GM12878 (cell line): ENCODE data around the gene KLF3. TPM values are rescaled to one million over a fixed set of nuclear protein-coding genes. Genes with fewer than 3 reads are reported as not detected.

ENCODE experiments used
- ATAC-seq: fragments of 200-7000 bp; cut with Tn5 transposase; 3 replicates; pipeline ENCODE4 v1.9.1; 2020; ENCODE audit warnings: mild to moderate bottlenecking, moderate library complexity
- BruUV-seq: library from RNA; stranded (reverse); fragments of 400-500 nt; replicated peaks from 2 replicates; lab custom pipeline; 2021; lab: Mats Ljungman, UMichigan
- CTCF ChIA-PET: fragments of 300-600 bp; sonication (Branson Sonifier 250); formaldehyde crosslinking; extraction: SDS; loops from one replicate; lab custom pipeline; 2021; ENCODE audit warnings: inconsistent platforms; lab: Yijun Ruan, JAX
- POLR2A ChIA-PET: fragments of 350-600 bp; formaldehyde crosslinking; extraction: SDS; loops from one replicate; lab custom pipeline; 2021; ENCODE audit warnings: inconsistent platforms; lab: Charles Lee
- RAD21 ChIA-PET: fragments of 300-600 bp; sonication (Branson Sonifier 250); formaldehyde crosslinking; loops from one replicate; lab custom pipeline; 2023; ENCODE audit warnings: antibody characterized with exemption; ENCODE audit not compliant: unreplicated experiment; lab: Charles Lee
- SMC1A ChIA-PET: fragments of 300-600 bp; sonication (Branson Sonifier 250); formaldehyde crosslinking; loops from one replicate; lab custom pipeline; 2023; ENCODE audit not compliant: unreplicated experiment, uncharacterized antibody; lab: Charles Lee
- DNase-seq: peaks from one replicate; pipeline ENCODE4 v3.0.0-alpha.2; 2011; ENCODE audit warnings: low read depth, low spot score
- FAIRE-seq: peaks from 3 replicates; lab custom pipeline; 2011; peaks lifted over from hg19 to GRCh38; lab: Jason Lieb, UNC
- H2AFZ ChIP-seq: 2 replicates; pipeline ENCODE4 v1.6.0; 2011; ENCODE audit warnings: low read depth, low read length, control low read depth; ENCODE audit not compliant: control insufficient read depth
- H3K27ac ChIP-seq: 2 replicates; pipeline ENCODE4 v1.5.1; 2011; ENCODE audit warnings: control low read depth; ENCODE audit not compliant: control insufficient read depth, insufficient read depth
- H3K27me3 ChIP-seq, 2 experiments: replicated peaks in 1 of 2; 2 replicates each; pipeline versions ENCODE4 v1.6.0 to v1.6.1; 2011; ENCODE audit warnings: low read length in 1 of 2; ENCODE audit not compliant: control insufficient read depth in 2 of 2, insufficient read depth in 2 of 2
- H3K36me3 ChIP-seq, 2 experiments: 2 replicates each; pipeline ENCODE4 v1.5.1; 2011; ENCODE audit warnings: low read length in 1 of 2; ENCODE audit not compliant: control insufficient read depth in 2 of 2, insufficient read depth in 2 of 2
- H3K4me1 ChIP-seq: 2 replicates; pipeline ENCODE4 v1.6.1; 2011; ENCODE audit warnings: mild to moderate bottlenecking, low read length, moderate library complexity, mixed read lengths; ENCODE audit not compliant: control insufficient read depth, insufficient read depth
- H3K4me2 ChIP-seq: 2 replicates; pipeline ENCODE4 v1.6.0; 2011; ENCODE audit warnings: control low read depth; ENCODE audit not compliant: control insufficient read depth, insufficient read depth
- H3K4me3 ChIP-seq: fragments of 200-600 bp; sonication (generic); 2 replicates; pipeline ENCODE4 v1.5.1; 2016
- H3K79me2 ChIP-seq: 2 replicates; pipeline ENCODE4 v1.6.0; 2011; ENCODE audit warnings: low read length; ENCODE audit not compliant: control insufficient read depth, insufficient read depth
- H3K9ac ChIP-seq: 2 replicates; pipeline ENCODE4 v1.8.0; 2011; ENCODE audit warnings: low read length, control low read depth, mixed read lengths; ENCODE audit not compliant: control insufficient read depth, insufficient read depth
- H3K9me3 ChIP-seq: replicated peaks from 3 replicates; pipeline ENCODE4 v1.5.1; 2011; ENCODE audit warnings: mild to moderate bottlenecking, low read length; ENCODE audit not compliant: control insufficient read depth, insufficient read depth
- H4K20me1 ChIP-seq: 2 replicates; pipeline ENCODE4 v1.6.0; 2011; ENCODE audit not compliant: control insufficient read depth, insufficient read depth
- CHD4 ChIP-seq: fragments of 200-600 bp; sonication (generic); IDR thresholded peaks from 2 replicates; pipeline ENCODE4 v1.6.1; 2016; ENCODE audit warnings: mild to moderate bottlenecking
- FOS ChIP-seq: IDR thresholded peaks from 3 replicates; pipeline ENCODE4 v1.6.1; 2011; ENCODE audit warnings: borderline replicate concordance; ENCODE audit not compliant: insufficient read length; ENCODE audit errors: extremely low read depth
- MYC ChIP-seq: IDR thresholded peaks from 2 replicates; pipeline ENCODE4 v1.6.1; 2011; ENCODE audit warnings: mild to moderate bottlenecking, low read length, moderate library complexity, inconsistent platforms; ENCODE audit not compliant: insufficient read depth, insufficient replicate concordance, insufficient read length, severe bottlenecking
- NBN ChIP-seq: fragments of 450-650 bp; IDR thresholded peaks from 2 replicates; pipeline ENCODE4 v1.6.1; 2016
- PAX8 ChIP-seq: fragments of 450-650 bp; IDR thresholded peaks from 2 replicates; pipeline ENCODE4 v1.6.1; 2017; ENCODE audit warnings: mild to moderate bottlenecking, moderate library complexity
- RB1 ChIP-seq: fragments of 450-650 bp; formaldehyde crosslinking; IDR thresholded peaks from 2 replicates; pipeline ENCODE4 v1.6.1; 2017; ENCODE audit warnings: mild to moderate bottlenecking, borderline replicate concordance
- SUZ12 ChIP-seq: fragments of 200-600 bp; sonication (generic); IDR thresholded peaks from one replicate; pipeline ENCODE4 v1.6.1; 2018; ENCODE audit warnings: antibody characterized with exemption, mild to moderate bottlenecking; ENCODE audit not compliant: unreplicated experiment
- TBL1XR1 ChIP-seq: IDR thresholded peaks from 2 replicates; pipeline ENCODE4 v1.6.1; 2012; ENCODE audit warnings: low read depth, low read length, improper control_type of control experiment
- TCF7 ChIP-seq: IDR thresholded peaks from 2 replicates; pipeline ENCODE4 v1.6.1; 2014; ENCODE audit warnings: antibody characterized with exemption, borderline replicate concordance
- ZBED1 ChIP-seq: IDR thresholded peaks from 2 replicates; pipeline ENCODE4 v1.6.1; 2016; ENCODE audit warnings: borderline replicate concordance
- WGBS: methylation state at CpG from one replicate; pipeline ENCODE4 v1.1.6; 2016; ENCODE audit warnings: low lambda C conversion rate; ENCODE audit not compliant: insufficient replicate concordance, insufficient coverage; ENCODE audit errors: missing lambda C conversion rate; 5-methylcytosine and 5-hydroxymethylcytosine counted together
- in situ Hi-C: fragments of 300-500 bp; cut with MboI; formaldehyde crosslinking; loops from 9 replicates; pipeline ENCODE4 v1.14.3; 2018; ENCODE audit warnings: mixed read lengths
- intact Hi-C: fragments of 100-400 bp; cut with micrococcal nuclease; formaldehyde crosslinking; loops from one replicate; pipeline ENCODE4 v1.14.2; 2022; ENCODE audit not compliant: unreplicated experiment
- polyA plus RNA-seq, 11 experiments: library from polyadenylated mRNA; depleted of rRNA in 4 of 11; unstranded in 6 of 11; stranded (reverse) in 5 of 11; fragments of >200 nt; fragmentation: Nextera tagmentation in 4 of 11; fragmentation: Illumina TruSeq in 1 of 11; extraction: Ambion mirVana in 4 of 11; extraction: Trizol in 1 of 11; gene quantifications; 1 replicate in 1 of 11; 2 replicates in 10 of 11; pipeline versions ENCODE4 v1.2.1 to v1.2.3, GENCODE V29; 2011 to 2016; ENCODE audit warnings: inconsistent platforms in 2 of 11, missing spikeins in 2 of 11, low read depth in 1 of 11
- total RNA-seq, 4 experiments: library from RNA; depleted of rRNA in 3 of 4; stranded (reverse); fragments of >200 nt in 3 of 4; fragmentation: Illumina TruSeq in 1 of 4; extraction: Trizol in 1 of 4; gene quantifications; 2 replicates each; pipeline versions ENCODE4 v1.2.1 to v1.2.3, GENCODE V29; 2013 to 2021

KLF3 gene
- total and polyA plus RNA-seq, 10 of the 15 experiments (the other 5 are each of a cell fraction or from before 2014, with no cell fraction given) = 1.4 to 5.8 (median 2.1) TPM

DNA sequence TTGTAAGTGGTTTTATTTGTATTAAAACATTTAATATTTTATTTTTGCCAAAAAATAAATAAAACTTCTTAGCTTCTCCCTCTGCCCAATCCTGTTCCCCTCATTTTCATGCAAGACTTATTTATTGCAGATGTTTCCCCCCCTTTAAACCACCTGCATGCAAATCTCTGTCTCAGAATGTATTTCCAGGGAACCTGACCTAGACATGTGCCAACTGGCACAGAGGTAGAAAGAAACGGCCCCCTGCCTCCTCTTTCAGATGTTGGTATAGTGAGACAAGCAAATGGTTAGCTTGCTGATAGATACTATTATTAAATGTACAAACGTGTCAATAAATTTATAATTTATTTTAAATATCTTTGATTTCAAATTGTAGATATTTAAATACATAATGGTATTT is 47.1 kb downstream of the KLF3 start:
- H3K27ac ChIP-seq = no peak overlapping the region
- peaks cover 4% of the 10 kb centered on the region; the same call in 1 of the 2 replicates for H3K4me1 ChIP-seq
- no peaks in the 10 kb centered on the region for H3K79me2 ChIP-seq
- TF ChIP-seq ZBED1 (no peak), RB1 (no peak), NBN (no peak), SUZ12 (no peak), PAX8 (no peak), FOS (no peak)
- TF ChIP-seq, all 136 proteins: peak for 0
- POLR2A ChIA-PET = no interaction called here
- Histone ChIP-seq H3K9ac (no peak overlapping the region), H3K27me3 (no peaks in the 10 kb centered on the region), H3K4me3 (no peak overlapping the region), H4K20me1 (no peaks in the 10 kb centered on the region), H3K9me3 (peaks cover 3% of the 10 kb centered on the region), H2AFZ (no peak overlapping the region), H3K4me2 (no peak overlapping the region), H3K36me3 (no peaks in the 10 kb centered on the region)
- CTCF ChIA-PET = interaction anchor here (0.8 to 0.9 kb wide), 2 partner anchors 20 to 531 kb away, joined by 3 to 5 read pairs; no protein-coding TSS in a partner anchor
- intact Hi-C loops = no loop called here
- 0% methylated on average over 2 of the region's 2 CpGs for WGBS
- no peak for DNase-seq
- FAIRE-seq = no peak
- SMC1A ChIA-PET = interaction anchor here (1.1 to 2.1 kb wide), 6 partner anchors 14 to 71 kb away, joined by 3 to 5 read pairs (median 4); partner anchors contain the start of gene TLR10
- ATAC-seq = no peak
- in situ Hi-C loops = no loop called here
- RAD21 ChIA-PET = no interaction called here
- BruUV-seq = no TSS peak

- WGBS = 8% methylated on average over 4 of the region's 4 CpGs
- H3K9ac ChIP-seq = no peak overlapping the region
- TF ChIP-seq MYC (no peak), TCF7 (no peak), PAX8 (no peak), TBL1XR1 (no peak), CHD4 (no peak)
- H3K4me1 ChIP-seq = peaks cover under 1% of the 10 kb centered on the region; the same call in 1 of the 2 replicates
- no peak overlapping the region for H2AFZ ChIP-seq
- in situ Hi-C loops = no loop called here
- no peaks in the 10 kb centered on the region for H4K20me1 ChIP-seq
- DNase-seq = no peak
- intact Hi-C loops = no loop called here
- no peak for ATAC-seq
- H3K79me2 ChIP-seq = no peaks in the 10 kb centered on the region
- peaks cover 3% of the 10 kb centered on the region for H3K9me3 ChIP-seq
- no peak for FAIRE-seq
- ChIA-PET CTCF (interaction anchor here (1.6 to 2.0 kb wide), 2 partner anchors 10 to 15 kb away, joined by 4 to 7 read pairs; no protein-coding TSS in a partner anchor), RAD21 (no interaction called here), SMC1A (interaction anchor here (0.7 to 1.2 kb wide), 2 partner anchors 9 to 672 kb away, joined by 3 to 5 read pairs; no protein-coding TSS in a partner anchor), POLR2A (no interaction called here)
- H3K36me3 ChIP-seq = no peaks in the 10 kb centered on the region
- H3K4me2 ChIP-seq = no peak overlapping the region
- no peak overlapping the region for H3K4me3 ChIP-seq
- BruUV-seq = no TSS peak
- no peaks in the 10 kb centered on the region for H3K27me3 ChIP-seq
- no peak overlapping the region for H3K27ac ChIP-seq
These were observed 51.1 kb downstream of the KLF3 start for GRCh38 chr4:38715050-38715449.
